22Rv1 (cell line): ENCODE measurements around the gene FAM83E.

Source experiments
- CTCF ChIP-seq: fragments of 450-650 bp; IDR thresholded peaks from 2 replicates; pipeline ENCODE4 v1.5.1; 2017; ENCODE audit warnings: mild to moderate bottlenecking
- ZFX ChIP-seq: fragments of 450-650 bp; IDR thresholded peaks from 2 replicates; pipeline ENCODE4 v1.6.1; 2017; ENCODE audit warnings: antibody characterized with exemption, borderline replicate concordance

GRCh38 chr19:48591021-48591420 is 23.9 kb downstream of the FAM83E start:
- no peak for TF ChIP-seq CTCF
- no peak for TF ChIP-seq ZFX
